Peyer's patch (tissue), 4 donors: Measurements from ENCODE around the gene GLIS2.

Source experiments
- POLR2A ChIP-seq, 2 donors: fragments of 450-650 bp; IDR thresholded peaks; one replicate each; pipeline ENCODE4 v1.5.1; 2017; ENCODE audit warnings: antibody characterized with exemption in 2 of 2, mild to moderate bottlenecking in 2 of 2, moderate library complexity in 2 of 2
- TF ChIP-seq, protein P1 (sequence below), 6 experiments: fragments of 450-650 bp in 4 of 6; fragments of 200-600 bp in 2 of 6; sonication (generic) in 1 of 6; IDR thresholded peaks; one replicate each; pipeline ENCODE4 v1.5.1; 2017 to 2019; ENCODE audit warnings: antibody characterized with exemption in 6 of 6, mild to moderate bottlenecking in 3 of 6, moderate library complexity in 1 of 6

DNA sequence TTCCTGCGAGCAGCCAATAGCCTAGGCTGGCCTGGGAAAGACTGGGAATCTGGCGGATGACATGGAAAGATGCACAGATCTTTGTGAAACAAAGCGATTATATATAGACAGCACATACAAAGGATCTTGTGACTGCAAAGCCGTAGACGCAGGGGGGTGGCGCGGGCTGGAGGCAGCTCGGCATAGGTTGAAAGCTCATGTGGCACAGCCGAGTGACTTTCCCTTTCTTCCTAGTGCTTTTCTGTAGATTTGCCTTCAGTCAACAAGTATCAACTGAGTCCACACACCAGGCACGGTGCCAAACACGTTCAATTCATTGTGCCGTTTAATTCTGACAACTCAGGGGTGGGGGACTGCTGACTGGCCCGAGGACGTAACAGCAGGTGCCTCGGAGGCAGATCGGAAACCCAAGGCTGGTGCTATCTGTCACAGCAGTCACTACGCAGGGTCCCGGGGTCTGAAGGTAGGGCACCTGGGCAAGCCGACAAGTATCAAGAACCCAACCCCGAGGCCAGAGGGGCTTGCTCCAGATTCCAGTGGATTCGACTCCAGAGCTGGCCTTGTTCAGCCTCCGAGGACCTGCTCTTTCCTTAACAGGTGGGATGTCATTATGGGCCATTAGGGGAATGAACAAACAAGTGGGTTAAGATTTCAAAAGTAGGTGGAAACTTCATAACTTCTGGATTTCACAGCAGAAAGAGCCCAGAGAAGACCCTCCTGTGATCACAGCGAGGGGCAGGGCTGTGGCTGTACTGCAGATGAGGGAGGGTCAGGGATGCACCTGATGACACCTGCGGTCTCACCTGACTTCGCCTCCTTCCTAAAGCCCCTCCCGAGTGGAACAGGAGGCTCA is 29.3 kb downstream of the GLIS2 start:
- TF ChIP-seq, protein P1, sequence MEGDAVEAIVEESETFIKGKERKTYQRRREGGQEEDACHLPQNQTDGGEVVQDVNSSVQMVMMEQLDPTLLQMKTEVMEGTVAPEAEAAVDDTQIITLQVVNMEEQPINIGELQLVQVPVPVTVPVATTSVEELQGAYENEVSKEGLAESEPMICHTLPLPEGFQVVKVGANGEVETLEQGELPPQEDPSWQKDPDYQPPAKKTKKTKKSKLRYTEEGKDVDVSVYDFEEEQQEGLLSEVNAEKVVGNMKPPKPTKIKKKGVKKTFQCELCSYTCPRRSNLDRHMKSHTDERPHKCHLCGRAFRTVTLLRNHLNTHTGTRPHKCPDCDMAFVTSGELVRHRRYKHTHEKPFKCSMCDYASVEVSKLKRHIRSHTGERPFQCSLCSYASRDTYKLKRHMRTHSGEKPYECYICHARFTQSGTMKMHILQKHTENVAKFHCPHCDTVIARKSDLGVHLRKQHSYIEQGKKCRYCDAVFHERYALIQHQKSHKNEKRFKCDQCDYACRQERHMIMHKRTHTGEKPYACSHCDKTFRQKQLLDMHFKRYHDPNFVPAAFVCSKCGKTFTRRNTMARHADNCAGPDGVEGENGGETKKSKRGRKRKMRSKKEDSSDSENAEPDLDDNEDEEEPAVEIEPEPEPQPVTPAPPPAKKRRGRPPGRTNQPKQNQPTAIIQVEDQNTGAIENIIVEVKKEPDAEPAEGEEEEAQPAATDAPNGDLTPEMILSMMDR (IDR thresholded peaks at IDR 0.05) = no peak
- TF ChIP-seq POLR2A (IDR thresholded peaks at IDR 0.05) = no peak
